Measurements from ENCODE around the gene WDR44. TPM values are rescaled to one million over a fixed set of nuclear protein-coding genes. Genes with fewer than 3 reads are reported as not detected.

The WDR44 gene
- total and polyA plus RNA-seq, 2 donors (not counting 1 experiment from before 2014, with no cell fraction given) = 4.1 to 24.4 TPM

- ATAC-seq (ENCODE audit: low read depth) (peak; percentile 65), DNase-seq (peak; percentile 87)
- intact Hi-C loops (cut with micrococcal nuclease) = loop anchor here (1.0 to 10.0 kb wide), 4 partner anchors 32 to 149 kb away; partner anchors contain the start of gene WDR44
- Mint-ChIP-seq H3K27ac (peak overlapping the region; percentile 99), H3K9me3 (ENCODE audit: insufficient read depth) (no peaks in the 10 kb centered on the region), H3K27me3 (no peaks in the 10 kb centered on the region), H3K4me3 (peak overlapping the region; percentile 98), H3K4me1 (peaks cover 26% of the 10 kb centered on the region)
- Histone ChIP-seq H3K9me3 (ENCODE audit: control extremely low read depth in 1 of 3, control insufficient read depth in 2 of 3, insufficient read depth in 1 of 3, low read length in 2 of 3) (no peaks in the 10 kb centered on the region), H2AFZ (ENCODE audit: insufficient read depth, low read depth, low read length, poor library complexity, severe bottlenecking) (peak overlapping the region; percentile 53), H3K27me3 (replicated peaks in 1 of 4; ENCODE audit: control extremely low read depth in 1 of 4, control insufficient read depth in 3 of 4, insufficient read depth in 4 of 4, low read length in 3 of 4) (no peaks in the 10 kb centered on the region), H3K79me2 (ENCODE audit: control insufficient read depth, insufficient read depth, low read length) (peaks cover 46% of the 10 kb centered on the region), H3K4me1 (ENCODE audit: control insufficient read depth in 2 of 2, insufficient read depth in 2 of 2, low read length in 2 of 2) (peaks cover 16 to 37% of the 10 kb centered on the region in 2 donors), H4K20me1 (ENCODE audit: control insufficient read depth, insufficient read depth, low read length, poor library complexity, severe bottlenecking) (no peaks in the 10 kb centered on the region), H3K9ac (ENCODE audit: low read length) (peak overlapping the region; percentile 77), H3K4me3 (ENCODE audit: control extremely low read depth in 1 of 5, extremely low read depth in 1 of 5, insufficient read depth in 1 of 5, low read depth in 2 of 5, low read length in 4 of 5) (peak overlapping the region; percentile 69 to 78 (median 72)), H3K27ac (ENCODE audit: low read length in 2 of 2) (peak overlapping the region; percentile 93), H3K36me3 (replicated peaks in 1 of 2; ENCODE audit: control extremely low read depth in 1 of 2, control insufficient read depth in 1 of 2, extremely low read depth in 1 of 2, insufficient read depth in 2 of 2, low read length in 1 of 2) (peaks cover 0 to 5% of the 10 kb centered on the region in 2 experiments), H3K4me2 (replicated peaks; ENCODE audit: low read depth, low read length, poor library complexity, severe bottlenecking) (peak overlapping the region; percentile 75)
- no peak for TF ChIP-seq EZH2 (IDR thresholded peaks at IDR 0.05; ENCODE audit: borderline replicate concordance, insufficient read depth, low read depth, low read length, poor library complexity, severe bottlenecking)
- TF ChIP-seq, protein P1, sequence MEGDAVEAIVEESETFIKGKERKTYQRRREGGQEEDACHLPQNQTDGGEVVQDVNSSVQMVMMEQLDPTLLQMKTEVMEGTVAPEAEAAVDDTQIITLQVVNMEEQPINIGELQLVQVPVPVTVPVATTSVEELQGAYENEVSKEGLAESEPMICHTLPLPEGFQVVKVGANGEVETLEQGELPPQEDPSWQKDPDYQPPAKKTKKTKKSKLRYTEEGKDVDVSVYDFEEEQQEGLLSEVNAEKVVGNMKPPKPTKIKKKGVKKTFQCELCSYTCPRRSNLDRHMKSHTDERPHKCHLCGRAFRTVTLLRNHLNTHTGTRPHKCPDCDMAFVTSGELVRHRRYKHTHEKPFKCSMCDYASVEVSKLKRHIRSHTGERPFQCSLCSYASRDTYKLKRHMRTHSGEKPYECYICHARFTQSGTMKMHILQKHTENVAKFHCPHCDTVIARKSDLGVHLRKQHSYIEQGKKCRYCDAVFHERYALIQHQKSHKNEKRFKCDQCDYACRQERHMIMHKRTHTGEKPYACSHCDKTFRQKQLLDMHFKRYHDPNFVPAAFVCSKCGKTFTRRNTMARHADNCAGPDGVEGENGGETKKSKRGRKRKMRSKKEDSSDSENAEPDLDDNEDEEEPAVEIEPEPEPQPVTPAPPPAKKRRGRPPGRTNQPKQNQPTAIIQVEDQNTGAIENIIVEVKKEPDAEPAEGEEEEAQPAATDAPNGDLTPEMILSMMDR (IDR thresholded peaks at IDR 0.05) = no peak
- CTCF ChIA-PET = interaction anchor here (0.8 to 2.4 kb wide), 7 partner anchors 32 to 105 kb away, joined by 3 to 11 read pairs (median 4); no protein-coding TSS in a partner anchor
- under 1% methylated on average over 68 of the region's 81 CpGs for WGBS (ENCODE audit: insufficient coverage)
- POLR2A ChIA-PET = interaction anchor here (0.6 to 3.1 kb wide), 9 partner anchors 11 to 105 kb away, joined by 3 to 11 read pairs (median 4); no protein-coding TSS in a partner anchor
These were observed 150.3 kb downstream of the WDR44 start for GRCh38 chrX:118495958-118496762.
